HG03565 (cell line): ENCODE measurements around the gene POC1A.
"Not testable (repeated sequence)": the region's sequence is repeated elsewhere in the genome, so short reads cannot be mapped to it uniquely, and the experiment has no call there.

ENCODE experiments used
- ATAC-seq: cut with Tn5 transposase; IDR thresholded peaks from one replicate; pipeline ENCODE4 v1.9.1; 2021; ENCODE audit warnings: mild to moderate bottlenecking, moderate library complexity; ENCODE audit not compliant: unreplicated experiment

Gene POC1A

DNA sequence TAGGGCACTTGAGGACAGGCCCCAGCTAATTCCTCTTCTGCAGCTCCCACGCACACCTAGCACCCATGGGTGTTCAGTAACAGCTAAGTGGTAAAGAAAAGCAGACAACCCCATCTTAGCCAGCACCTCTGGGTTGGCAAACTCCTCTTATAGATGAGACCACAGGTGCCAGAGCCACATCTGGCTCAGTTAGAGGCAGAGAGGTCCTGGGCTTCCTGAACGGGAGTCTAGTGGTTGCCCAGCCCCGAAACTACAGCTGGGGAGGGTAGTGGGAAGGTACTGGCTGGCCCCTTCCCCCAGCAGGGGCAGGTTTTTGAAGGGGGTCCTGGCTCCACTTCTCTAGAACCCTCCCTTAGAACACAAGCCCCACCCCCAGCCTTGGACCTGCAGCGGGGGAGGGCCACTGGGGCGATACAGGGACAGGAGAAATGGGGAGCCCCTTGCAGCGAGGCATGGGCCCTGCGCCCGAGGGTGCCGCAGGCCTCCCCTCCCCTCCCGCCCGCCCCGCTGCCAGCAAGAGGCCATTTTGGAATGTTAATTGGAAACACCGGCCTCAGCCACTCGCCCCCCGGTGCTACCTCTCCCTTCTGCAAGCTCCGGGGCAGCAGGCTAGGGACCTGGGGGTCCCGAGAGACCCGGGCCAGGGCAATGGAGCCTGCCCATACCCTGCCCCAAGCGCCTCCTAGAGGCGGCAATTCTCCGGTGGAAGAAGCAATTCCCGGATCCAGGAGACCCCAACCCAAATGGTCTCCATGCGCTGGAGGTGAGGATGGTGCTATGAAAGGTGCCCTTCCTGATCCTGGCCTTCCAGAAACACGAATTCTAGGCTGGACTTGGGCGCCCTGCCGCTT, 99.3 kb downstream of the POC1A start:
- no peak for ATAC-seq

GRCh38 chr3:52053307-52054304, 100.6 kb downstream of the POC1A start:
- no peak for ATAC-seq

- no peak for ATAC-seq
Measured at GRCh38 chr3:52052831-52053306, 101.4 kb downstream of the POC1A start.

DNA sequence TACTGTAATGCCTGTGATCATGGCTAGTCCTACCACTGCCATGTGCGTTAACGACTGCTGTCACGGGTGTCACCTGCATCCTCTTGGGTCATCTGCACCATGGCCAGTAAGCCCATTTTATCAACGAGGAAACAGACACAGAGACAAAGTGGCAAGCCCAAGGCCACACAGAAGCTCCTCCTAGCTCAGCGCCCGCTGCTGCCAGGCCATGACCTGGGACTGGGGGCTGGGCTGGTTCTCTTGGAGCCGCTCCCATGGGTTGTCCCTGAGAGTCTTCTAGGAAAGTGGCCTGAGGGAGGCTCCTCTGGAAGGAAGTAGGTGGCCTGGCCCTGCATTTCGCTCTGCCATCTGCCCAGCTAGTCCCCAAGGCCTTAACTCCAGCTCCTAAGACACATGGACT, 102.8 kb downstream of the POC1A start:
- no peak for ATAC-seq

GRCh38 chr3:52050571-52050970, 103.7 kb downstream of the POC1A start:
- ATAC-seq, result no peak

DNA sequence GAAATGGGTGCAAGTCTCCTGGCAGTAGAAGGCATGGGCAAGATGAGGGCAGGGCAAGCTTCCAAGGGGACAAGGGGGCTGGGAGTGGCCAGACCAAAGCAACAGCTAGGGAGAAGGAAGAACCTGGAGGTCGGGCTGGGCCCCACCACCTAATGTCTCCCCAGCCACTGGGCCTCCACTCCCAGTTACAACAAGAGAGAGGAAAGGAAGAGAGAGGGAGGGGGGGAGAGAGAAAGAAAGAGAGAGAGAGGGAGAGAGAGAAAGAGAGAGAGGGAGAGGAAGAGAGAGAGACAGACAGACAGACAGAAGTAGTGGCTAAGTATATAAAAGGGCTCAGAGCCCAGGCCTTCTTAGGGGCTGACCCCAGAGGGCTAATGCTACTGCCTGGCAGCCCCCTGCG, 104.7 kb downstream of the POC1A start:
- no peak for ATAC-seq

DNA sequence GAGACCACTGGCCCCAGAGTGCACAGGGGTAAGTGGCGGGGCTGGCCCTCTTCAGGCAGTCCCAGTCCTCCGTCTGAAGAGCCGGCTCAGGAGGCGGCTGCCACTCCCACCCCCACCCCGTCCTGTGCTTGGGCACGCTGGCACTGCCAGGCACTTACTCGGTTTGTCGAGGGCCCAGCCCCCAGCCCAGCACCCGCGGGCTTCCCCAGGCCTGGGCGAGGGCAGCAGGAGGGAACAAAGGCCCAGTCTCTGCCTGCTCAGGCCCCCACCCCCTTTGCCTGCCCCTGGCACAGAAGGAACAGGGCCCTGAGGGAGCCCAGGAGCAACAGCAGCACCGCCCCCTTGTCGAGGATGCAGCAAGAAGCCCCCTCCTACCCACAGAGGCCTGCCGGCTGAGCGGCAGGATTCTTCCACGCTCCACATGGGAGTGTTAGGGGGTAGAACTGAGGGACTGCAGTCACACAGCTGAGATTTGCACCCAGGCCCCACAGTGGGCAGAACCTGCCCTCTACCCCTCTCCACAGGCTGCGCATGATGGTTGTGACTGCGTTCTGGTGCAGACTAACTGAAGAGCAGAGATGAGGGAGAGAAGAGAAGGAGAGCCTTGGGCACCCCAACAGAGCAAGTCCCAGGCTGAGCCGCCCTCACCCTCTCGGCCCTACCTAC, 106.8 kb downstream of the POC1A start:
- ATAC-seq, result no peak

DNA sequence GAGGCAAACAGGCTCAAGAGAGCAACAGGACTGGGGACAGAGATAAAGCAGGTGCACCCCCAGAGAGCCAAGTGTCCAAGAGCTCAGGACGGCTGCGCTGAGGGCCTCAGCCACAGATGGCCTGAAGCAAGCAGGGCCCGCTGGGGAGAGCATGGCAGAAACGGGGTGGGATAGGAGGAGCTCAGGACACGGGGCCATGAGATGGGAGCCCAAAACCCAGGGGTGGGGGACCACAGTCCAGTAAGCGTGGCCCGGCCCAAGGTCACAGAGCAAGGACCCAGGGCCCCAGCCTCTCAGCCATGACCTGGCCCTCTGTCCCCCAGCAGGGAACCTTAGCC, 107.4 kb downstream of the POC1A start:
- ATAC-seq, result no peak

GRCh38 chr3:52046186-52046901, 107.9 kb downstream of the POC1A start:
- no peak for ATAC-seq

DNA sequence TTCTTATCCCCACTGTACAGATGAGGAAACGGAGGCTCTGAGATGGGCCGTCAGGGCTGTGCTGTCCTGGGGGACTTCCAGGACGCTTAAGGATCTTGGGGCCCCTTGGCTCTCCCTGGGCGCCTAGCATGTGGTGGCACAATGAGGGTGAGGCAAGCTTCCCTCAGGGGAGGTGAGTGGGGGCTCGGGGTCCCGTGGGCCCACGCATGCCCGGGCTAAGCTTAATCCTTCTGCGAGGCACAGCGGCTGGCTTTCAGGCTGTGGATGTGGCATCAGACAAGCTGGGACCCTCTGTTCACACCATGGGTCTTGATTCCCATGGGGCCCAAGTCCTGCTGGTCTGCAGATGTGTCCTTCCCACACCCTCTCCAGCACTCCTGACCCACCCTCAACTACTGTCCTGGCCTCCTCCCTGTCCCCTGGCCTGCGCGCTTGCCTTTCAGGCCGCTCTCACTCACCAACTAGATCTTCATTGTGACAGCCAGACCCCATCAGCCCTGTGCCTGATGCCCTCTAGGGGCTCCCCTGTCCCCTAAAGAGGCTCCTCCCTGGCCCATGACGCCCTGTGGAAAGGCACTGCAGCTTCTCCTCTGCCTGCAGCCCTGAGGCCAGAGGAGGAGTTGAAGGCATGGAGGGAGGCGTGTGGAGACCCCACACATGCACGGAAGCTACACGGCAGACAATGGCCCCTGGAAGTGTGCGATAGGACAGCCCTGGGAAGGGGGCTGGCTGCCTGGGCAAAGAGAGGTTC, 109.2 kb downstream of the POC1A start:
- no peak for ATAC-seq

GRCh38 chr3:52043750-52044149, 110.5 kb downstream of the POC1A start:
- no peak for ATAC-seq

GRCh38 chr3:52043039-52043438, 111.2 kb downstream of the POC1A start:
- ATAC-seq, result not testable (repeated sequence)

DNA sequence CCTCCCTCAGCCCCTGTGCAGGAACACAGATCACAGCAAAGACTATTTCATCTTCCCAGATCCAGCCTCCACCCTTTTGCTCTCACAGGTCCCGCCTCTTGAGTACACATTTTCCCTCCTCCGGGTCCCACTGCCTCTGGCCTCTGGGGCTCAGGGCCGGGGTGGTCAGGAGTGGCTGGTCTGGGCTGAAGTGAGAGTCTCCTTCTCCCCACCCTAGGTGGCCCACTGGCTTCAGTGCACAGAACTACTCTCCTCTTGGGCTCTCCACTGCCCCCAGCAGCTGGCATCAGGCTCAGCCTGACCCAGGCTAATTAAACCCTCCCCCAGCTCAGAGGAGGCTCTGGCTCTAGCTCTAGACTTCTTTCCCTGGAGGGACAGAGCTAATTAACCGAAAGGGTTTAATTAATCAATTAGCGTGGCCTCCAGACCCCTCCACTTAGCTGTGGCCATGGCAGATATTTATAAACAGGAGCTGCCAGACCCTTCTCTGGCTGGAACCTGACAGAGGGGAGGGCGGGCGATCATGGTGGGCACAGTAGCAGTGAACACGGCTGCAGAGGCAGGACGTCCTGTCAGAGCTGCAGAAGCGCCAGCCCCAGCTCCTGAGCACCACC, 113.0 kb downstream of the POC1A start:
- no peak for ATAC-seq

GRCh38 chr3:52040600-52040999, 113.6 kb downstream of the POC1A start:
- no peak for ATAC-seq

GRCh38 chr3:52039846-52040245, 114.4 kb downstream of the POC1A start:
- no peak for ATAC-seq

- no peak for ATAC-seq
Measured at GRCh38 chr3:52039426-52039825, 114.8 kb downstream of the POC1A start.

GRCh38 chr3:52038227-52038626, 116.0 kb downstream of the POC1A start:
- ATAC-seq, result no peak

- ATAC-seq, result no peak
Measured at GRCh38 chr3:52037291-52037690, 116.9 kb downstream of the POC1A start.

GRCh38 chr3:52036829-52037228, 117.4 kb downstream of the POC1A start:
- ATAC-seq, result no peak
